ENCODE data around the gene CHRNA3.

Gene CHRNA3

GRCh38 chr15:78620527-78621421 is at the start of gene CHRNA3:
TSS of gene CHRNA3 (minus strand) at chr15:78620996. CDS start at chr15:78620794, 202 bp downstream.
- DNase-seq = no peak

GRCh38 chr15:78668987-78669386 is 48.2 kb upstream of the CHRNA3 start:
- no peak for DNase-seq

- no peak for DNase-seq
These were observed 46.9 kb upstream of the CHRNA3 start for GRCh38 chr15:78667578-78668236.

- no peak for DNase-seq
These were observed 45.2 kb upstream of the CHRNA3 start for GRCh38 chr15:78666010-78666409.

GRCh38 chr15:78663703-78664102 is 42.9 kb upstream of the CHRNA3 start:
- no peak for DNase-seq

GRCh38 chr15:78662028-78662427 is 41.2 kb upstream of the CHRNA3 start:
- no peak for DNase-seq

- DNase-seq = no peak
These were observed 40.2 kb upstream of the CHRNA3 start for GRCh38 chr15:78661001-78661400.

- no peak for DNase-seq
These were observed 39.8 kb upstream of the CHRNA3 start for GRCh38 chr15:78660584-78660983.

- DNase-seq = no peak
These were observed 38.0 kb upstream of the CHRNA3 start for GRCh38 chr15:78658823-78659222.

GRCh38 chr15:78654272-78654671 is 33.5 kb upstream of the CHRNA3 start:
- DNase-seq = no peak

GRCh38 chr15:78651930-78652615 is 31.3 kb upstream of the CHRNA3 start:
- DNase-seq = no peak

GRCh38 chr15:78651007-78651406 is 30.2 kb upstream of the CHRNA3 start:
- no peak for DNase-seq

- no peak for DNase-seq
These were observed 29.2 kb upstream of the CHRNA3 start for GRCh38 chr15:78650022-78650421.

GRCh38 chr15:78645009-78645408 is 24.2 kb upstream of the CHRNA3 start:
- DNase-seq = no peak

GRCh38 chr15:78642331-78642730 is 21.5 kb upstream of the CHRNA3 start:
- no peak for DNase-seq

- DNase-seq = no peak
These were observed 21.0 kb upstream of the CHRNA3 start for GRCh38 chr15:78641749-78642275.

- DNase-seq = no peak
These were observed 20.4 kb upstream of the CHRNA3 start, which contains the start of gene CHRNB4 for GRCh38 chr15:78641102-78641748. TSS of gene CHRNB4 (minus strand) at chr15:78641210. CDS start at chr15:78641133, 77 bp downstream.

- DNase-seq = no peak
These were observed 19.8 kb upstream of the CHRNA3 start for GRCh38 chr15:78640527-78641101.

GRCh38 chr15:78638658-78639314 is 18.0 kb upstream of the CHRNA3 start:
- peak; percentile 73 for DNase-seq

- no peak for DNase-seq
These were observed 17.1 kb upstream of the CHRNA3 start for GRCh38 chr15:78637776-78638435.

GRCh38 chr15:78636378-78636859 is 15.6 kb upstream of the CHRNA3 start:
- no peak for DNase-seq
